ENCODE results near the gene KCNE5.
"Not testable (repeated sequence)": the region's sequence is repeated elsewhere in the genome, so short reads cannot be mapped to it uniquely, and the experiment has no call there.

Gene KCNE5

GRCh38 chrX:109600237-109600651 is 24.7 kb downstream of the KCNE5 start:
- no peak for DNase-seq

- no peak for DNase-seq
Observed at GRCh38 chrX:109596015-109596414, 29.0 kb downstream of the KCNE5 start.

GRCh38 chrX:109590176-109590575 is 34.8 kb downstream of the KCNE5 start:
- no peak for DNase-seq

- DNase-seq, result no peak
Observed at GRCh38 chrX:109585488-109585887, 39.5 kb downstream of the KCNE5 start.

GRCh38 chrX:109578916-109579315 is 46.1 kb downstream of the KCNE5 start:
- DNase-seq, result no peak

GRCh38 chrX:109577055-109577454 is 47.9 kb downstream of the KCNE5 start:
- DNase-seq, result no peak

GRCh38 chrX:109576083-109576482 is 48.9 kb downstream of the KCNE5 start:
- DNase-seq, result not testable (repeated sequence)

All from NCI-H1105 (cell line).